ENCODE data around the gene NFKBIL1. TPM values are rescaled to one million over a fixed set of nuclear protein-coding genes. Genes with fewer than 3 reads are reported as not detected.

NFKBIL1 gene
- total and polyA plus RNA-seq, 9 of the 15 experiments (the other 6 are each of a cell fraction or from before 2014, with no cell fraction given) = 0.49 to 33.1 (median 7.6) TPM

GRCh38 chr6:31568537-31568961 is 21.1 kb downstream of the NFKBIL1 start (continued):
- TF ChIP-seq CBX8 (IDR thresholded peaks at IDR 0.05; ENCODE audit: borderline replicate concordance, extremely low read depth, low read depth, low read length, poor library complexity, severe bottlenecking) = no peak
- no peak for TF ChIP-seq BCL6 (CRISPR knock-in tag; IDR thresholded peaks at IDR 0.05)
- peak in 1 of 2 experiments; percentile 76; a peak in 2 of 4 replicates for TF ChIP-seq RCOR1 (IDR thresholded peaks at IDR 0.05; ENCODE audit: borderline replicate concordance in 1 of 2, low read depth in 2 of 2, low read length in 2 of 2)
- TF ChIP-seq CREB1 (IDR thresholded peaks at IDR 0.05) = no peak
- 0 out of 2 replicates have a peak, but pooled peaks have one; percentile 17 for TF ChIP-seq CREB1 (CRISPR knock-in tag; IDR thresholded peaks at IDR 0.05)
- TF ChIP-seq BHLHE40 (IDR thresholded peaks at IDR 0.05; ENCODE audit: low read length) = peak; percentile 80
- TF ChIP-seq USF2 (CRISPR knock-in tag; IDR thresholded peaks at IDR 0.05) = peak; percentile 18; the same call in 1 of the 2 replicates
- 0 out of 2 replicates have a peak, but pooled peaks have one; percentile 61 for TF ChIP-seq THRB (CRISPR knock-in tag; conservative IDR thresholded peaks at IDR 0.05)
- no peak for TF ChIP-seq NR3C1 (CRISPR knock-in tag; IDR thresholded peaks at IDR 0.05)
- TF ChIP-seq CTBP1 (IDR thresholded peaks at IDR 0.05; ENCODE audit: borderline replicate concordance) = 0 out of 2 replicates have a peak, but pooled peaks have one; percentile 20
